ENCODE data around the gene ACTR8. TPM values are rescaled to one million over a fixed set of nuclear protein-coding genes. Genes with fewer than 3 reads are reported as not detected.

The ACTR8 gene
- total RNA-seq, 1 donor from 2014 or later: 40.8 TPM

GRCh38 chr3:53841296-53841695 lies 40.7 kb downstream of the ACTR8 start:
- Mint-ChIP-seq H3K27ac (no peak overlapping the region), H3K9me3 (no peaks in the 10 kb centered on the region)

GRCh38 chr3:53837331-53837730 lies 44.6 kb downstream of the ACTR8 start:
- H2AFZ ChIP-seq (replicated peaks): no peak overlapping the region
- H3K79me2 ChIP-seq (ENCODE audit: low read depth): no peaks in the 10 kb centered on the region

More at GRCh38 chr3:53841296-53841695, 40.7 kb downstream of the ACTR8 start:
- H3K4me3 ChIP-seq: no peak overlapping the region
- no peak for DNase-seq (ENCODE audit: low spot score)
- Mint-ChIP-seq H3K36me3 (no peaks in the 10 kb centered on the region), H3K27me3 (ENCODE audit: insufficient read depth, low read depth) (peaks cover 12% of the 10 kb centered on the region), H3K4me1 (peaks cover 21% of the 10 kb centered on the region), H3K4me3 (no peak overlapping the region)
- no peaks in the 10 kb centered on the region for H3K9me3 ChIP-seq (ENCODE audit: low read depth)
- TF ChIP-seq EZH2phosphoT487 (IDR thresholded peaks at IDR 0.05) (no peak), EZH2 (IDR thresholded peaks at IDR 0.05) (no peak), CTCF (IDR thresholded peaks at IDR 0.05) (no peak)
- no peak overlapping the region for H3K4me2 ChIP-seq
- H3K79me2 ChIP-seq (ENCODE audit: low read depth): no peaks in the 10 kb centered on the region
- H2AFZ ChIP-seq (replicated peaks): no peak overlapping the region
- H4K20me1 ChIP-seq (ENCODE audit: low read depth): peaks cover 25% of the 10 kb centered on the region
- no peak overlapping the region for H3K27ac ChIP-seq
- H3K9ac ChIP-seq: no peak overlapping the region
- peaks cover 11% of the 10 kb centered on the region for H3K4me1 ChIP-seq
- H3K27me3 ChIP-seq: peaks cover 7% of the 10 kb centered on the region
- H3F3A ChIP-seq (ENCODE audit: low read depth): peaks cover 16% of the 10 kb centered on the region
- no peaks in the 10 kb centered on the region for H3K36me3 ChIP-seq

GRCh38 chr3:53836084-53836872 lies 45.7 kb downstream of the ACTR8 start:
- H2AFZ ChIP-seq (replicated peaks): no peak overlapping the region
- H3K4me2 ChIP-seq: no peak overlapping the region
- no peaks in the 10 kb centered on the region for H3K9me3 ChIP-seq (ENCODE audit: low read depth)
- no peak overlapping the region for H3K27ac Mint-ChIP-seq
- H3K4me3 ChIP-seq: no peak overlapping the region
- H3K4me1 ChIP-seq: no peaks in the 10 kb centered on the region
- no peak overlapping the region for H3K27ac ChIP-seq
- no peaks in the 10 kb centered on the region for H3K36me3 Mint-ChIP-seq
- H3K36me3 ChIP-seq: no peaks in the 10 kb centered on the region
- H3K9me3 Mint-ChIP-seq: no peaks in the 10 kb centered on the region
- no peaks in the 10 kb centered on the region for H3K4me1 Mint-ChIP-seq
- H3K27me3 ChIP-seq: no peaks in the 10 kb centered on the region
- TF ChIP-seq EZH2phosphoT487 (IDR thresholded peaks at IDR 0.05) (no peak), EZH2 (IDR thresholded peaks at IDR 0.05) (no peak), CTCF (IDR thresholded peaks at IDR 0.05) (no peak)
- H3K9ac ChIP-seq: no peak overlapping the region
- no peaks in the 10 kb centered on the region for H4K20me1 ChIP-seq (ENCODE audit: low read depth)
- no peak for DNase-seq (ENCODE audit: low spot score)
- H3K4me3 Mint-ChIP-seq: no peak overlapping the region
- no peaks in the 10 kb centered on the region for H3F3A ChIP-seq (ENCODE audit: low read depth)
- H3K27me3 Mint-ChIP-seq (ENCODE audit: insufficient read depth, low read depth): peaks cover 4% of the 10 kb centered on the region
- no peaks in the 10 kb centered on the region for H3K79me2 ChIP-seq (ENCODE audit: low read depth)

More at GRCh38 chr3:53837331-53837730, 44.6 kb downstream of the ACTR8 start:
- TF ChIP-seq CTCF (IDR thresholded peaks at IDR 0.05) (no peak), EZH2phosphoT487 (IDR thresholded peaks at IDR 0.05) (no peak), EZH2 (IDR thresholded peaks at IDR 0.05) (no peak)
- Histone ChIP-seq H3K4me3 (no peak overlapping the region), H3F3A (ENCODE audit: low read depth) (no peaks in the 10 kb centered on the region), H3K4me1 (no peaks in the 10 kb centered on the region), H3K27me3 (no peaks in the 10 kb centered on the region), H3K4me2 (no peak overlapping the region), H3K36me3 (no peaks in the 10 kb centered on the region), H4K20me1 (ENCODE audit: low read depth) (peaks cover 2% of the 10 kb centered on the region), H3K9ac (no peak overlapping the region), H3K27ac (no peak overlapping the region), H3K9me3 (ENCODE audit: low read depth) (no peaks in the 10 kb centered on the region)
- no peak overlapping the region for H3K27ac Mint-ChIP-seq
- H3K36me3 Mint-ChIP-seq: no peaks in the 10 kb centered on the region
- H3K27me3 Mint-ChIP-seq (ENCODE audit: insufficient read depth, low read depth): peaks cover 5% of the 10 kb centered on the region
- peaks cover 2% of the 10 kb centered on the region for H3K4me1 Mint-ChIP-seq
- no peak overlapping the region for H3K4me3 Mint-ChIP-seq
- no peaks in the 10 kb centered on the region for H3K9me3 Mint-ChIP-seq
- DNase-seq (ENCODE audit: low spot score): no peak
